Stomach (tissue), 4 donors: ENCODE measurements around the gene UPP2.

Experiments
- CTCF ChIP-seq, 7 experiments: fragments of 450-650 bp in 4 of 7; fragments of 200-600 bp in 3 of 7; sonication (generic) in 3 of 7; IDR thresholded peaks; one replicate each; pipeline ENCODE4 v1.5.1; 2016 to 2019; ENCODE audit warnings: antibody characterized with exemption in 7 of 7, control low read depth in 2 of 7, mild to moderate bottlenecking in 1 of 7
- POLR2A ChIP-seq, 4 donors: fragments of 450-650 bp; IDR thresholded peaks; one replicate each; pipeline ENCODE4 v1.6.1; 2016; ENCODE audit warnings: antibody characterized with exemption in 4 of 4, control low read depth in 2 of 4, mild to moderate bottlenecking in 1 of 4, moderate library complexity in 1 of 4
- POLR2AphosphoS5 ChIP-seq, 3 donors: sonication (generic); formaldehyde crosslinking; IDR thresholded peaks; one replicate each; pipeline ENCODE4 v1.6.1; 2016; ENCODE audit warnings: antibody characterized with exemption in 3 of 3

GRCh38 chr2:158140201-158140600 is 38.5 kb downstream of the UPP2 start:
- TF ChIP-seq CTCF (IDR thresholded peaks at IDR 0.05) = no peak
- no peak for TF ChIP-seq POLR2A (IDR thresholded peaks at IDR 0.05)
- TF ChIP-seq POLR2AphosphoS5 (IDR thresholded peaks at IDR 0.05) = no peak
